ENCODE measurements around the gene MS4A18.
"Not testable (repeated sequence)": the region's sequence is repeated elsewhere in the genome, so short reads cannot be mapped to it uniquely, and the experiment has no call there.

MS4A18 gene

GRCh38 chr11:60724420-60724819 is at the start of gene MS4A18:
TSS of gene MS4A18 (plus strand) at chr11:60724720.
- no peak for DNase-seq

GRCh38 chr11:60678231-60678630 is 46.3 kb upstream of the MS4A18 start:
- DNase-seq, result not testable (repeated sequence)

- DNase-seq, result no peak
Measured at GRCh38 chr11:60679879-60680278, 44.6 kb upstream of the MS4A18 start.

GRCh38 chr11:60680455-60681119 is 43.9 kb upstream of the MS4A18 start:
- no peak for DNase-seq

- not testable (repeated sequence) for DNase-seq
Measured at GRCh38 chr11:60684541-60684848, 40.0 kb upstream of the MS4A18 start.

GRCh38 chr11:60691661-60692060 is 32.9 kb upstream of the MS4A18 start:
- no peak for DNase-seq

GRCh38 chr11:60699284-60699691 is 25.2 kb upstream of the MS4A18 start, which contains the start of gene MS4A8:
TSS of gene MS4A8 (plus strand) at chr11:60699612. CDS start at chr11:60700861, 1,249 bp downstream.
- DNase-seq, result no peak

- no peak for DNase-seq
Measured at GRCh38 chr11:60699936-60700335, 24.6 kb upstream of the MS4A18 start.

- DNase-seq, result no peak
Measured at GRCh38 chr11:60700689-60701468, 23.6 kb upstream of the MS4A18 start.

- no peak for DNase-seq
Measured at GRCh38 chr11:60701469-60701818, 23.1 kb upstream of the MS4A18 start.

GRCh38 chr11:60703374-60703773 is 21.1 kb upstream of the MS4A18 start:
- DNase-seq, result no peak

GRCh38 chr11:60705895-60706294 is 18.6 kb upstream of the MS4A18 start:
- no peak for DNase-seq

GRCh38 chr11:60706931-60707330 is 17.6 kb upstream of the MS4A18 start:
- no peak for DNase-seq

- no peak for DNase-seq
Measured at GRCh38 chr11:60710482-60710881, 14.0 kb upstream of the MS4A18 start.

- DNase-seq, result no peak
Measured at GRCh38 chr11:60711276-60711675, 13.2 kb upstream of the MS4A18 start.

- DNase-seq, result not testable (repeated sequence)
Measured at GRCh38 chr11:60713423-60713822, 11.1 kb upstream of the MS4A18 start.

GRCh38 chr11:60717956-60718355 is 6.6 kb upstream of the MS4A18 start:
- no peak for DNase-seq

GRCh38 chr11:60718524-60719316 is 5.8 kb upstream of the MS4A18 start:
- no peak for DNase-seq

GRCh38 chr11:60719391-60719790 is 5.1 kb upstream of the MS4A18 start:
- DNase-seq, result no peak

- no peak for DNase-seq
Measured at GRCh38 chr11:60720460-60720859, 4.1 kb upstream of the MS4A18 start.

- no peak for DNase-seq
Measured at GRCh38 chr11:60725592-60725991, 1.1 kb downstream of the MS4A18 start.

GRCh38 chr11:60731586-60731985 is 7.1 kb downstream of the MS4A18 start:
- DNase-seq, result no peak

GRCh38 chr11:60734279-60734678 is 9.8 kb downstream of the MS4A18 start:
- no peak for DNase-seq

- DNase-seq, result no peak
Measured at GRCh38 chr11:60739114-60739513, 14.6 kb downstream of the MS4A18 start.
